CD4-positive, alpha-beta T cell treated with Interleukin-15 for 1 hour (primary cell): ENCODE results near the gene NUMB.
"Not testable (repeated sequence)": the region's sequence is repeated elsewhere in the genome, so short reads cannot be mapped to it uniquely, and the experiment has no call there.

Experiments
- DNase-seq: peaks from one replicate; pipeline ENCODE4 v3.0.0-alpha.2; 2020

The NUMB gene

GRCh38 chr14:73342670-73343069 lies 115.7 kb downstream of the NUMB start:
- no peak for DNase-seq

DNA sequence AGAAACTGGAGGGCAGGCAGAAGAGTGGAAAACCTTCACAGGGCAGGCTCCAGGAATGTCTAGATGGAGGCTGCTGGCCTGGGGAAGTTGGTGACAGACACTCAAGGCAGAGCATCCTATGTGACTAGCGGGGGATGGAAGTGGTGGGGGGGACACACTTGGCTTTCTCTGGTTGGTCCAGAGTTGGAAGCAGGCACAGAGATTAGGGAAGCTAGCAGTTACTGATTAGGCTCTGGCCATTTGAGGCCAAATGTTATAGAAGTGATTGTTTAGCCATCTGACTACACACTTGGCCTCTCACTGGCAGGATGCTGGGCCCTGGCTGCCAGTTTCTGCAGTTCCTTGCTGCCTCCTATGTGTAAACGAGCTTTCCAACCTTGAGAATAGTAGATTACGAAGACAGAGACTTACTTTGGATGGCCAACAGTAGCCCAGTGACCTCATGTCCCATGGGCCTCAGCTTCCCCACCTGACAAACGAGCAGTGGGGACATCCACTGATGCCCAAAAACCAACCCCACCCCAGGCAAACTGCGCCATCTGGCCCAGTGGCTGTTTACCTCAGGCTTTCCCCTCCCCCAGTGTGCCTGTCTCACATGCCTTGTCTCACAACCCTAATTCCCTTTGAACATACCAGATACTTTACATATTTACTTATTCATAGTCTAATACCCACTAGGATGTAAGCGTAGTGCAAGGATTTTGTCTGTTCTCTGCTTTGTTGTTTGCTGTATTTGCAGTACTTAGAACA lies 118.3 kb downstream of the NUMB start:
- DNase-seq: no peak

DNA sequence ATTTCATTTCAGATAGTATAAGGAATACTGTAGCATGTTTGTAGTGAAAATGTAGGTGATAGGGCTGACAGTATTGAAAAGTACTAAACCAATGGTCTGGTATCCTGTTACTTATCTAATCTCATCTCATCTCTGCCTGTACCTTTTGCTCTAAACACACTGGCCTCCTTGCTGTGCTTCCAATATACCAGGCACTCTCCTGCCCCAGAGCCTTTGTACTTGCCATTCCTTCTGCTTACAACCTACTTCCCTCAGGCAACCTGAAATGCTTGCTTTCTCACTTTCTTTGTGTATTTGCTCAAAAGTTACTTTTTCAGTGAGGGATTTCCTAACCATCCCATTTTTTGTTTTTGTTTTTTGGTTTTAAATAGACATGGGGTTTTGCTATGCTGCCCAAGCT lies 119.1 kb downstream of the NUMB start:
- no peak for DNase-seq

GRCh38 chr14:73338551-73338950 lies 119.8 kb downstream of the NUMB start:
- DNase-seq: no peak

GRCh38 chr14:73333031-73333430 lies 125.3 kb downstream of the NUMB start:
- no peak for DNase-seq

DNA sequence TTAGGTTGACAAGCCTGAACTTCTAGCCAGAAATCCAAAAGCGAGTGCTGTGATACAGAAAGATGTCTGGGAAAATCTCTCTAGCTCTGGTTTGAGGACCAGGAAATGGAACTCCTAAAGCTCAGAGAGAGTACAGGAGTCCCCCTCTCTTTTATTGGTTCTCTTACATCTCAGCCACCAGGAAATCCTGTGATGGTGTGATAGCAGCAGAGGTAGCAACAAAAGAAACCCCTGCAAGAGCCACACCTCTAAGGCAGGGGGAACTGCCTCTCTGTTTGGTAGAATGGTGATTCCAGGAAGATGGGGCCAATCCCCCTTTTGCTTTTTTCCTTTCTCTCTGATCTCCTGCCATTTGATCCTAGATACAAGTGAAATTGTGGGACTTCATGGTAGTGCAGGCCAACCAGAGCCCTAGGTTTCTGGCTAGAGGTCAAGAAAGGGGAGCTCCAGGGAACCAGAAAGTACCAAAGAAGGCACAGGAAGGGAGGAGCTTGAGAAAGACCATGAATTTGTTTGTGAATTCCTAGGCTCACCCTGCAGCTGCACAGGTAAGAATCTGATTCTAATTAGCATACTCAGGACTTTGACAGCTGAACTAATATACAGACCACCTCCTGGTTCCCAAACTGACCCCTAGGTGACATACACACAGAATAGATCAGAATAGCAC lies 132.6 kb downstream of the NUMB start:
- DNase-seq: no peak

GRCh38 chr14:73325063-73325462 lies 133.3 kb downstream of the NUMB start:
- DNase-seq: no peak

DNA sequence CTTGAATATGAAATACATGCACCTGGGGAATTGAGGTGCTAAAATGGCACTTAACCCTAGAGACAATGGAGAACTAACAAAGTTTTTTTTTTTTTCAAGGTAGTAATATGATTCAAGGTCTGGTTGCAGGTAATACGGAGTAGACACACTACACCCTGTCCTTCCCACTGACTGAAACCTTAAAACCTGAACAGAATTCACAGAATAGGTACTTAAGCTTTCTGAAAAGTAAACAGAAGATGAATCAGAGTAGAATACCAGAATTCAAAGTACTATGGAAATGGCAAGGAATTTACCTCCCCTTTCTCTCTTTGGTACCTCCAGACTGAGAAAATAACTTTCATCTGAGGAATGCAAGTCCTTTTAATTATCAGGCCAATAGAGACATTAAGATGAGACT lies 133.8 kb downstream of the NUMB start:
- DNase-seq: no peak

GRCh38 chr14:73323896-73324399 lies 134.4 kb downstream of the NUMB start:
- DNase-seq: no peak

- no peak for DNase-seq
Observed at GRCh38 chr14:73313151-73313550, 145.2 kb downstream of the NUMB start.

GRCh38 chr14:73312687-73313086 lies 145.7 kb downstream of the NUMB start:
- no peak for DNase-seq

GRCh38 chr14:73311708-73312030 lies 146.7 kb downstream of the NUMB start:
- DNase-seq: no peak

DNA sequence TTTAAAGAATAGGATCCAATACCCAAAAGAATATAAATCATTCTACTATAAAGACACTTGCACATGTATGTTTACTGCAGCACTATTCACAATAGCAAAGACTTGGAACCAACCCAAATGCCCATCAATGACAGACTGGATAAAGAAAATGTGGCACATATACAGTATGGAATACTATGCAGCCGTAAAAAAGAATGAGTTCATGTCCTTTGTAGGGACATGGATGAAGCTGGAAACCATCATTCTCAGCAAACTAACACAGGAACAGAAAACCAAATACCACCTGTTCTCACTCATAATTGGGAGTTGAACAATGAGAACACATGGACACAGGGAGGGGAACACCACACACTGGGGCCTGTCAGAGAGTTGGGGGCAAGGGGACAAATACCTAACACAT lies 149.1 kb downstream of the NUMB start:
- not testable (repeated sequence) for DNase-seq

DNA sequence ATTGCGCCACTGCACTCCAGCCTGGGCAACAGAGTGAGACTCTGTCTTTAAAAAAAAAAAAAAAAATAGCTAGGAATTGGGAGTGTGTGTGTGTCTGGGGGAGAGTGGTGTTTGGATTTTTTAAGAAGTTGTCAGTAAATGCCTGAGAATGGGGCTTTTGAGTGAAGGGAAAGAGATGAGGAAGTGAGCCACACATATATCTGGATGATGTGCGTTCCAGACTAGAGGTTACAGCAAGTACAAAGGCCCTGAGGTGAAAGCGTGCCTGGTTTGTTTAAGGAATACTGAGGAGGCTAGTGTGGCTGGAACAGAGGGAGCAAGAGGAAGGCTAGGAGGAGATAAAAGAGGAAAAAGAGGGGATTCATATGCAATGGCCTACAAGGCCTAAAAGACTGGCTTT lies 151.1 kb downstream of the NUMB start:
- no peak for DNase-seq

GRCh38 chr14:73305499-73305898 lies 152.8 kb downstream of the NUMB start:
- no peak for DNase-seq

GRCh38 chr14:73295198-73295796 lies 163.0 kb downstream of the NUMB start:
- no peak for DNase-seq

- no peak for DNase-seq
Observed at GRCh38 chr14:73293782-73294781, 164.3 kb downstream of the NUMB start.

GRCh38 chr14:73290279-73290678 lies 168.1 kb downstream of the NUMB start:
- DNase-seq: no peak

DNA sequence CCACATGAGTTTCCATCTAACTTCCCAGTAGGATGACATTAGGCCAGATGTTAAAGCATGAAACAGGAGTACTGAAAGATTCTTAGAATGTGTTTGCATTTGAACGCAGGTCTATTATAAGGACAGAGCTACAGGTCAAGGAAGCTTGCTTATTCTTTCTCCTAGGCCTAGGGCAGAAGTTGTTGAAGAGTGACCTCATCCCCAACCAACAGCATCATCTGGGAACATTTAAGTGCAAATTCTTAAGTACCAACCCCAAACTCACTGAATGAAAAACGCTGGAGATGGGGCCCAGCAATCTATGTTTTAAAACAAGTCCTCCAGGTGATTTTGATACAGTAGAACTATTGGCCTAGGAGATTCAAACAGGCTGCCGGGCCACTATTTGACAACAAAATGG lies 168.6 kb downstream of the NUMB start:
- no peak for DNase-seq

DNA sequence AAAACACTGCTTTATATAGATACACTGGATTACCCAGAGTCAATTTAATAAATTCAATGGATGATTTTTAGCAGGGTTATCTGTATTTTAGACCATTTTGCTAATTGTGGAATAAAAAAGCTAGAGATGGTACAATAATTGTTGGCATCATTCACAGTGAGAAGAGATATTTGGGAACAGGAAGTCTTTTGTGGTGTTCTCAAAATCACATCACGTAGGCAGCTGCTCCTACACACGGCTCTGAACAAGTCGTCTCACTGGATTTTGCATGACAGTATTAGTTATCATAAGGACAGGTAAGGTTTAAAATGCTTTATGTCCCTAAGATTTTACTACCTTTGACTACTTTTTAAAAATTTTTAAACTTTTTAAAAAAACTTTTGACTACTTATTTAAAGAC lies 169.0 kb downstream of the NUMB start:
- no peak for DNase-seq

DNA sequence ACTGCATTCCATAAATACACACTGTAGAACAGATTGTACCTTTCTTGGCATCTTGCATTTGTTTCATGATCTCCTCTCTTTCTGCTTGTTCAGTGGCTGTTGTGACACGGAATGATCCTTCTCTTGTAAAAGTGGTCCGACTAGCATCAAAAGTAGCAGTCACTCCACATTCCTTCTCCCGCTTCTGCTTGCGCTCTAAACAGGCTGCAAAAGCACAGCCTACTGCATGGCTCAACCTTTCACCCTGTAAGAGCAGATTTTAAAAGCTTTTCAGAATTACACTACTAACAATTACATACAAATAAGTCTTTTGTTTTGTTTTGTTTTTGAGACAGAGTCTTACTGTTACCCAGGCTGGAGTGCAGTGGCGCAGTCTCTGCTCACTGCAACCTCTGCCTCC lies 171.3 kb downstream of the NUMB start:
- no peak for DNase-seq

DNA sequence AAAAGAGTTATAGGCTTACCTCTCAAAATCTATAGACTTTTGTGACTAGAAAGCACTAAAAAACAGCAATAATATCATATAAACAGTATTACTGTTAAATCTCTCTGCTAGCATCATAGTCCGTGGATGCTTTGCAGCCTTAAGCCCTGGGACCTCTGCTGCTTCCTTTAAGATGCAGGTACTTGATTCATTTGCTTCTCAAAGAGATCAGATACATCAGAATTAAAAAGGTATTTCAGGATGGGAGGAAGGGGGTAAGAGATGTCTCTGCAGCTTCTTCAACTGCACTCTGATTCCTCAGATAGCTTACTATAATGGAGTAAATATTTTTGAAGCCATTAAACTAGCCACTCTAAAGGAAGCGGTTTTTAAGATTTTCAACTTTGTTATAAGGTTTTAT lies 171.7 kb downstream of the NUMB start:
- DNase-seq: no peak

GRCh38 chr14:73285979-73286378 lies 172.4 kb downstream of the NUMB start:
- no peak for DNase-seq
